PC-3 (cell line): ENCODE results near the gene ZMYM4. TPM values are rescaled to one million over a fixed set of nuclear protein-coding genes. Genes with fewer than 3 reads are reported as not detected.
"Not testable (repeated sequence)": the region's sequence is repeated elsewhere in the genome, so short reads cannot be mapped to it uniquely, and the experiment has no call there.

Experiments
- ATAC-seq: fragments of 200-7000 bp; cut with Tn5 transposase; 2 replicates; pipeline ENCODE4 v1.9.1; 2020; ENCODE audit warnings: mild to moderate bottlenecking, moderate library complexity
- BruUV-seq: library from RNA; stranded (reverse); fragments of 400-500 nt; replicated peaks from 2 replicates; lab custom pipeline; 2021; lab: Mats Ljungman, UMichigan
- CTCF ChIA-PET: fragments of 300-600 bp; sonication (Branson Sonifier 250); formaldehyde crosslinking; loops from one replicate; lab custom pipeline; 2022; ENCODE audit warnings: antibody characterized with exemption; lab: Charles Lee
- POLR2A ChIA-PET: fragments of 300-600 bp; sonication (Branson Sonifier 250); formaldehyde crosslinking; loops from one replicate; lab custom pipeline; 2022; ENCODE audit warnings: antibody characterized with exemption; ENCODE audit not compliant: unreplicated experiment; lab: Charles Lee
- DNase-seq: peaks from one replicate; pipeline ENCODE4 v3.0.0-alpha.2; 2015
- H2AFZ ChIP-seq: fragments of 300-600 bp; sonication (generic); 2 replicates; pipeline ENCODE4 v1.6.0; 2016; ENCODE audit warnings: antibody characterized with exemption, low read length
- H3F3A ChIP-seq: fragments of 300-600 bp; sonication (generic); one replicate; pipeline ENCODE4 v1.6.0; 2017; ENCODE audit warnings: antibody characterized with exemption, low read length, control low read depth, mild to moderate bottlenecking; ENCODE audit not compliant: unreplicated experiment
- H3K27ac ChIP-seq: fragments of 300-600 bp; sonication (generic); 2 replicates; pipeline ENCODE4 v1.5.1; 2016; ENCODE audit warnings: mild to moderate bottlenecking, low read length
- H3K27me3 ChIP-seq: fragments of 300-600 bp; sonication (generic); 2 replicates; pipeline ENCODE4 v1.6.1; 2016; ENCODE audit warnings: low read length, mixed read lengths
- H3K36me3 ChIP-seq: fragments of 300-600 bp; sonication (generic); 2 replicates; pipeline ENCODE4 v1.6.1; 2016; ENCODE audit warnings: low read depth, mixed run types, low read length, mixed read lengths
- H3K4me1 ChIP-seq: fragments of 300-600 bp; sonication (generic); 2 replicates; pipeline ENCODE4 v1.5.1; 2016; ENCODE audit warnings: low read length; ENCODE audit not compliant: insufficient read depth
- H3K4me2 ChIP-seq: fragments of 300-600 bp; sonication (generic); 2 replicates; pipeline ENCODE4 v1.6.0; 2016; ENCODE audit warnings: low read length
- H3K4me3 ChIP-seq: fragments of 300-600 bp; sonication (generic); 2 replicates; pipeline ENCODE4 v1.5.1; 2016; ENCODE audit warnings: mild to moderate bottlenecking, low read length, mixed read lengths
- H3K79me2 ChIP-seq: fragments of 300-600 bp; sonication (generic); 2 replicates; pipeline ENCODE4 v1.6.1; 2017; ENCODE audit warnings: low read length, mixed read lengths
- H3K9ac ChIP-seq: fragments of 300-600 bp; sonication (generic); 2 replicates; pipeline ENCODE4 v1.6.0; 2016; ENCODE audit warnings: mild to moderate bottlenecking, low read length
- H3K9me2 ChIP-seq: fragments of 300-600 bp; sonication (generic); replicated peaks from 2 replicates; pipeline ENCODE4 v1.6.1; 2016; ENCODE audit warnings: mixed run types, low read length, mixed read lengths
- H3K9me3 ChIP-seq: fragments of 300-600 bp; sonication (generic); 2 replicates; pipeline ENCODE4 v1.6.1; 2016; ENCODE audit warnings: low read length, mixed read lengths
- H4K20me1 ChIP-seq: fragments of 300-600 bp; sonication (generic); 2 replicates; pipeline ENCODE4 v1.6.1; 2016; ENCODE audit warnings: low read length, mixed read lengths
- CTCF ChIP-seq: fragments of 300-600 bp; sonication (generic); conservative IDR thresholded peaks from 2 replicates; pipeline ENCODE4 v1.5.1; 2017; ENCODE audit warnings: antibody characterized with exemption, low read depth, mild to moderate bottlenecking, low read length
- EZH2 ChIP-seq: fragments of 300-600 bp; sonication (generic); IDR thresholded peaks from one replicate; pipeline ENCODE4 v1.6.1; 2017; ENCODE audit warnings: antibody characterized with exemption, mild to moderate bottlenecking, low read length; ENCODE audit not compliant: unreplicated experiment
- EZH2phosphoT487 ChIP-seq: fragments of 300-600 bp; sonication (generic); IDR thresholded peaks from 2 replicates; pipeline ENCODE4 v1.6.1; 2018; ENCODE audit warnings: mild to moderate bottlenecking, antibody characterized with exemption, low read length, borderline replicate concordance
- intact Hi-C: fragments of 100-400 bp; cut with micrococcal nuclease; formaldehyde crosslinking; loops from 2 replicates; pipeline ENCODE4 v1.9.0; 2023
- total RNA-seq: library from RNA; depleted of rRNA; stranded (reverse); fragments of >200 nt; gene quantifications from 2 replicates; pipeline ENCODE4 v1.2.3, GENCODE V29; 2014

ZMYM4 gene
- total RNA-seq, 1 experiment from 2014 or later, result 28.5 TPM

GRCh38 chr1:35461966-35462651 is 193.6 kb downstream of the ZMYM4 start:
- Histone ChIP-seq H3K4me3 (no peak overlapping the region), H3F3A (peaks cover under 1% of the 10 kb centered on the region), H3K4me2 (no peak overlapping the region), H3K9me2 (no peaks in the 10 kb centered on the region), H3K27ac (no peak overlapping the region), H2AFZ (no peak overlapping the region), H3K9ac (no peak overlapping the region), H3K27me3 (no peaks in the 10 kb centered on the region), H3K79me2 (no peaks in the 10 kb centered on the region), H4K20me1 (no peaks in the 10 kb centered on the region), H3K4me1 (peaks cover 8% of the 10 kb centered on the region), H3K36me3 (peaks cover 18% of the 10 kb centered on the region), H3K9me3 (no peaks in the 10 kb centered on the region)
- intact Hi-C loops, result no loop called here
- TF ChIP-seq CTCF (no peak), EZH2phosphoT487 (no peak), EZH2 (no peak)
- no TSS peak for BruUV-seq
- ChIA-PET CTCF (no interaction called here), POLR2A (no interaction called here)
- ATAC-seq (no peak), DNase-seq (no peak)

- H3K27me3 ChIP-seq, result no peaks in the 10 kb centered on the region
- H3K9ac ChIP-seq, result no peak overlapping the region
- CTCF ChIA-PET, result no interaction called here
- H3K9me3 ChIP-seq, result no peaks in the 10 kb centered on the region
- DNase-seq (no peak), ATAC-seq (no peak)
- POLR2A ChIA-PET, result no interaction called here
- H3K9me2 ChIP-seq, result no peaks in the 10 kb centered on the region
- H3K79me2 ChIP-seq, result no peaks in the 10 kb centered on the region
- peaks cover 18% of the 10 kb centered on the region for H3K36me3 ChIP-seq
- no peak overlapping the region for H3K4me2 ChIP-seq
- peaks cover 12% of the 10 kb centered on the region for H3F3A ChIP-seq
- TF ChIP-seq EZH2phosphoT487 (no peak), EZH2 (no peak), CTCF (no peak)
- no peak overlapping the region for H3K4me3 ChIP-seq
- no TSS peak for BruUV-seq
- no peak overlapping the region for H2AFZ ChIP-seq
- no peak overlapping the region for H3K27ac ChIP-seq
- H4K20me1 ChIP-seq, result 0 out of 2 replicates have a peak, but pooled peaks cover 2% of the 10 kb centered on the region
- intact Hi-C loops, result no loop called here
- H3K4me1 ChIP-seq, result peaks cover 20% of the 10 kb centered on the region
Measured at GRCh38 chr1:35463232-35463631, 194.7 kb downstream of the ZMYM4 start.

- BruUV-seq, H2AFZ ChIP-seq: not testable (repeated sequence)
Measured at GRCh38 chr1:35463749-35464148, 195.2 kb downstream of the ZMYM4 start.

More at GRCh38 chr1:35463749-35464148, 195.2 kb downstream of the ZMYM4 start:
- H3K4me3 ChIP-seq, intact Hi-C loops, H3K9me3 ChIP-seq, H3K4me2 ChIP-seq, H3K9me2 ChIP-seq, ATAC-seq, POLR2A ChIA-PET, H3K79me2 ChIP-seq, H3K27me3 ChIP-seq, DNase-seq, H4K20me1 ChIP-seq, CTCF ChIA-PET, H3K27ac ChIP-seq, H3K9ac ChIP-seq: not testable (repeated sequence)
- Histone ChIP-seq H3K36me3 (peaks cover 18% of the 10 kb centered on the region), H3F3A (peaks cover 16% of the 10 kb centered on the region), H3K4me1 (peaks cover 25% of the 10 kb centered on the region)
